Mesothelial cell of epicardium (in vitro differentiated cells): ENCODE results near the gene ATP9A. TPM values are rescaled to one million over a fixed set of nuclear protein-coding genes. Genes with fewer than 3 reads are reported as not detected.

Experiments
- DNase-seq, 2 experiments: peaks; one replicate each; pipeline ENCODE4 v3.0.0; 2021; ENCODE audit warnings: low spot score in 2 of 2; ENCODE audit not compliant: unreplicated experiment in 2 of 2
- H3K27ac Mint-ChIP-seq: 2 replicates; pipeline ENCODE4 v1.8.0; 2021; ENCODE audit warnings: mixed read lengths
- H3K27me3 Mint-ChIP-seq: 2 replicates; pipeline ENCODE4 v1.8.0; 2021; ENCODE audit warnings: low read depth, mixed read lengths
- H3K36me3 Mint-ChIP-seq: 2 replicates; pipeline ENCODE4 v1.8.0; 2021; ENCODE audit warnings: mixed read lengths
- H3K4me1 Mint-ChIP-seq: 2 replicates; pipeline ENCODE4 v1.8.0; 2021; ENCODE audit warnings: mixed read lengths
- H3K4me3 Mint-ChIP-seq: 2 replicates; pipeline ENCODE4 v1.8.0; 2021; ENCODE audit warnings: mild to moderate bottlenecking, moderate library complexity, mixed read lengths
- H3K9me3 Mint-ChIP-seq: 2 replicates; pipeline ENCODE4 v1.8.0; 2021; ENCODE audit warnings: mixed read lengths
- total RNA-seq: library from RNA; stranded (reverse); gene quantifications from 3 replicates; pipeline ENCODE4 v1.2.1, GENCODE V29; 2021
- TF ChIP-seq, protein P1 (sequence below): fragments of 200-600 bp; sonication (generic); IDR thresholded peaks from one replicate; pipeline ENCODE4 v1.5.0; 2021; ENCODE audit warnings: antibody characterized with exemption; ENCODE audit not compliant: unreplicated experiment

ATP9A gene
- total RNA-seq, 1 donor from 2014 or later = 80.0 TPM

DNA sequence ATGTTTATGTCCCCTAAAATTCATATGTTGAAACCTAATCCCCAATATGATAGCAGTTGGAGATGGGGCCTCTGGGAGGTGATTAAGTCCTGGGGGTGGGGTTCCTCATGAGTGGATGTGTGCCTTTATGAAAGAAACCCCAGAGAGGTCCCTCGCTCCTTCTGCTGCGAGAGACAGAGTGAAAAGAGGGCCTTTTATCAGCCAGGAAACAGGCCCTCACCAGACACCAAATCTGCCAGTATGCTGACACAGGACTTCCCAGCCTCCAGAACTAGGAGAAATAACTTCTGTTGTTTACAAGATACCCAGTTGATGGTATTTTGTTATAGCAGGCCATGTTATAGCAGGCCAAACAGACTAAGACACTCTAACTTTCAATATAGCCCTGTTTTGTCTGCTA lies 124.8 kb downstream of the ATP9A start:
- peaks cover 9% of the 10 kb centered on the region for H3K4me1 Mint-ChIP-seq

DNA sequence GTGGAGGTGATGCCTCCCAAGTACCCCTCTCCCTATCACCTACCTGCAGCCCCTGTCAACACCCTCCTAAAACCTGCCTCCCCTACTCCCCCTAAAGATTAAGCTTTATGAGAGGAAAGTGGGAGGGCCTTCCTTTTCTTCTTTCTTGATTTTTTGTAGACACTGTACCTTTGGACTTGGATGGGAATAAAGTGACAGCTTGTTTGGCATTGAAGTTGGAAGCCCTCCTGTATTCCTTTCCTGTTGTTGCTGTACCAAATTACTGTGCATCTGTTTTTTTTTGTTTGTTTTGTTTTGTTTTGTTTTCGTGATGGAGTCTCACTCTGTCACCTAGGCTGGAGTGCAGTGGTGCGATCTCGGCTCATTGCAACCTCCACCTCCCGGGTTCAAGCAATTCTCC lies 126.3 kb downstream of the ATP9A start:
- TF ChIP-seq, protein P1, sequence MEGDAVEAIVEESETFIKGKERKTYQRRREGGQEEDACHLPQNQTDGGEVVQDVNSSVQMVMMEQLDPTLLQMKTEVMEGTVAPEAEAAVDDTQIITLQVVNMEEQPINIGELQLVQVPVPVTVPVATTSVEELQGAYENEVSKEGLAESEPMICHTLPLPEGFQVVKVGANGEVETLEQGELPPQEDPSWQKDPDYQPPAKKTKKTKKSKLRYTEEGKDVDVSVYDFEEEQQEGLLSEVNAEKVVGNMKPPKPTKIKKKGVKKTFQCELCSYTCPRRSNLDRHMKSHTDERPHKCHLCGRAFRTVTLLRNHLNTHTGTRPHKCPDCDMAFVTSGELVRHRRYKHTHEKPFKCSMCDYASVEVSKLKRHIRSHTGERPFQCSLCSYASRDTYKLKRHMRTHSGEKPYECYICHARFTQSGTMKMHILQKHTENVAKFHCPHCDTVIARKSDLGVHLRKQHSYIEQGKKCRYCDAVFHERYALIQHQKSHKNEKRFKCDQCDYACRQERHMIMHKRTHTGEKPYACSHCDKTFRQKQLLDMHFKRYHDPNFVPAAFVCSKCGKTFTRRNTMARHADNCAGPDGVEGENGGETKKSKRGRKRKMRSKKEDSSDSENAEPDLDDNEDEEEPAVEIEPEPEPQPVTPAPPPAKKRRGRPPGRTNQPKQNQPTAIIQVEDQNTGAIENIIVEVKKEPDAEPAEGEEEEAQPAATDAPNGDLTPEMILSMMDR = no peak
- H3K9me3 Mint-ChIP-seq = no peaks in the 10 kb centered on the region
- no peaks in the 10 kb centered on the region for H3K27me3 Mint-ChIP-seq
- H3K27ac Mint-ChIP-seq = no peak overlapping the region
- H3K4me3 Mint-ChIP-seq = no peak overlapping the region
- peaks cover 14% of the 10 kb centered on the region for H3K36me3 Mint-ChIP-seq
- no peak for DNase-seq
- H3K4me1 Mint-ChIP-seq = peaks cover 12% of the 10 kb centered on the region

More for the DNA sequence above, 124.8 kb downstream of the ATP9A start:
- Mint-ChIP-seq H3K9me3 (no peaks in the 10 kb centered on the region), H3K4me3 (no peak overlapping the region), H3K36me3 (peaks cover 12% of the 10 kb centered on the region), H3K27me3 (no peaks in the 10 kb centered on the region), H3K27ac (peak overlapping the region; percentile 88)
- no peak for DNase-seq
- TF ChIP-seq, protein P1 = no peak

DNA sequence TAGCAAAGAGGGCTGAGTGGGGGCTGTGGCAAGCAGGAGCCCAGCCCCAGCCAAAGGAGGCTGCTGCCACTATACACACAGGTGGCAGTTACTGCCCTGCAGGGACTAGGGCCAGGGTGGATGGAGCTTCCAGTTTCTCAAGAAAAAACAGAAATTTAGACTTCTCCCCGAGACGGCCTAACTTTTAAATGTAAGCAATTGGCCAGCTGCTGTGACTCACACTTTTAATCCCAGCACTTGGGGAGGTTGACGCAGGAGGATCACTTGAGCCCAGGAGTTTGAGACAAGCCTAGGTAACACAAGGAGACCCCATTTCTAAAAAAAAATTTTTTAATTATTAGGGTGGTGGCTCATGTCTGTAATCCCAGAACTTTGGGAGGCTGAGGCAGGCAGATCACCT lies 127.4 kb downstream of the ATP9A start:
- peaks cover 19% of the 10 kb centered on the region for H3K36me3 Mint-ChIP-seq
- H3K4me3 Mint-ChIP-seq = no peak overlapping the region
- no peak for DNase-seq
- TF ChIP-seq, protein P1 = no peak
- no peaks in the 10 kb centered on the region for H3K9me3 Mint-ChIP-seq
- H3K27ac Mint-ChIP-seq = no peak overlapping the region
- peaks cover 10% of the 10 kb centered on the region for H3K4me1 Mint-ChIP-seq
- H3K27me3 Mint-ChIP-seq = no peaks in the 10 kb centered on the region

DNA sequence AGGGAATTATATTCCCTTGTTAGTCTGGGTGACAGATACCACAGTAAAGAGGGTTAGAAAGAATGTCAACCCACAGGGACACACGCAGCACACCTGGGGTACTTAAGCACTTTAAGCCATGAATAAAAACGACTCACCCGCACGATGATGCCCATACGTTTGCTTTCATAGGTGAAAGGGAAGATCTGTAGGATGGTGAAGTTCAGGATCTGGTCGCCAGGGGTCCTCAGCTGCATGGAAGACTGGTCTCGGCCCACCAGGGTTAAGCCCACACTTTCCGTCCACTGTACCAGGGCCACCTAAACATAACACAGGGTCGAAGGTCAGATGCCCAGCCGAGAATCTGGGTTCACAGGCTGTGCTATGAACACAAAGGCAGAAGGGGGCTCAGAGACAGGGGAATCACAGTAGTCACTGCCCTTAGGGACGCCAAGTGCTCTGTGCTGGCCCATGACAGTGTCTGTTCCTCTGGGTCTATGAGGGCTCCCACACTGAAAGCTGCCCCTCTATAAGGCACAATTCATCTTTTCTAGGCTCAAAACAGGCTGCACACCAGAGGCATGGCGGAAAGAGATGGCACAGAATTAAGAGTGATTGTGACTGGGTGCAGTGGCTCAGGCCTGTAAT lies 128.9 kb downstream of the ATP9A start:
- Mint-ChIP-seq H3K27me3 (no peaks in the 10 kb centered on the region), H3K4me3 (no peak overlapping the region), H3K27ac (no peak overlapping the region), H3K36me3 (peaks cover 27% of the 10 kb centered on the region), H3K4me1 (peaks cover 6% of the 10 kb centered on the region), H3K9me3 (no peaks in the 10 kb centered on the region)
- DNase-seq = peak; percentile 37 to 82
- TF ChIP-seq, protein P1 = peak; percentile 95

DNA sequence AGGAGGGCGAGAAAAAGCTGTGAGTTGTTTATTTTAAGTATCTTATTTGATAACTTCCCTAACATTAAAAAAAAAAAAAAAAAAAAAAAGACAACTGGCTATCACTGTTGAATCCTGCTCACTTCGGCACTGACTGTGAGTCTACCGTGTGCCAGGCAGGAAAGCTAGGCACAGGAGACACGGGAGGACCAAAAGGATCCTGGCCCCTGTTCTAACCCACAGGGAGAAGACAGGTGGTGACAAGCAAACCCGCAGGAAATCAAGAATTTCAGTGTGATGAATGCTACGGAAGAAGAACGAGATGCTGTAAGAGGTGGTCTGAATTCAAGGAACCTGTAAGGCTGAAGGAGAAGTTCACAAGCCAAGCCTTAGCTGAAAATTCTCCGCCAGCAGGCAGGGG lies 130.9 kb downstream of the ATP9A start:
- no peak overlapping the region for H3K27ac Mint-ChIP-seq
- DNase-seq = no peak
- H3K36me3 Mint-ChIP-seq = peaks cover 27% of the 10 kb centered on the region
- H3K4me1 Mint-ChIP-seq = peaks cover 11% of the 10 kb centered on the region
- no peaks in the 10 kb centered on the region for H3K27me3 Mint-ChIP-seq
- TF ChIP-seq, protein P1 = no peak
- H3K9me3 Mint-ChIP-seq = no peaks in the 10 kb centered on the region
- no peak overlapping the region for H3K4me3 Mint-ChIP-seq
